IMR-90 (cell line): ENCODE measurements around the gene PDZD8. TPM values are rescaled to one million over a fixed set of nuclear protein-coding genes. Genes with fewer than 3 reads are reported as not detected.

Experiments
- ATAC-seq: fragments of 200-7000 bp; cut with Tn5 transposase; 2 replicates; pipeline ENCODE4 v1.9.1; 2020; ENCODE audit warnings: low read depth, mild to moderate bottlenecking, moderate library complexity
- BruUV-seq: library from RNA; stranded (reverse); fragments of 400-500 nt; replicated peaks from 2 replicates; lab custom pipeline; 2021; lab: Mats Ljungman, UMichigan
- CTCF ChIA-PET: fragments of 300-600 bp; formaldehyde crosslinking; extraction: SDS; loops from one replicate; lab custom pipeline; 2021; ENCODE audit warnings: antibody characterized with exemption; lab: Yijun Ruan, JAX
- POLR2A ChIA-PET: fragments of 300-600 bp; sonication (Branson Sonifier 250); formaldehyde crosslinking; loops from one replicate; lab custom pipeline; 2022; ENCODE audit warnings: antibody characterized with exemption; ENCODE audit not compliant: unreplicated experiment; lab: Charles Lee
- DNase-seq: peaks from one replicate; pipeline ENCODE4 v3.0.0; 2013
- H2AFZ ChIP-seq: replicated peaks from 2 replicates; pipeline ENCODE3; 2013; ENCODE audit warnings: low read length, mild to moderate bottlenecking; ENCODE audit not compliant: poor library complexity
- H2AK5ac ChIP-seq: 2 replicates; pipeline ENCODE4 v1.6.1; 2013; ENCODE audit warnings: low read depth, low read length, inconsistent platforms
- H2AK9ac ChIP-seq: replicated peaks from 2 replicates; pipeline ENCODE3; 2013; ENCODE audit warnings: mild to moderate bottlenecking, low read depth, low read length, moderate library complexity; ENCODE audit not compliant: poor library complexity
- H2BK120ac ChIP-seq: 2 replicates; pipeline ENCODE4 v1.6.1; 2013; ENCODE audit warnings: low read depth, low read length, inconsistent platforms
- H2BK15ac ChIP-seq: 3 replicates; pipeline ENCODE4 v1.6.1; 2013; ENCODE audit warnings: low read depth, low read length, inconsistent platforms
- H2BK20ac ChIP-seq: 2 replicates; pipeline ENCODE4 v1.6.1; 2013; ENCODE audit warnings: low read depth, mild to moderate bottlenecking, inconsistent platforms, low read length, moderate library complexity
- H2BK5ac ChIP-seq: 2 replicates; pipeline ENCODE4 v1.6.1; 2013; ENCODE audit warnings: mild to moderate bottlenecking, low read depth, low read length, inconsistent platforms; ENCODE audit not compliant: poor library complexity, severe bottlenecking
- H3K14ac ChIP-seq: replicated peaks from 2 replicates; pipeline ENCODE4 v1.6.1; 2013; ENCODE audit warnings: low read depth, low read length, inconsistent platforms
- H3K18ac ChIP-seq: 2 replicates; pipeline ENCODE4 v1.6.1; 2013; ENCODE audit warnings: low read depth, low read length, control low read depth
- H3K23ac ChIP-seq: 2 replicates; pipeline ENCODE4 v1.6.1; 2013; ENCODE audit warnings: low read depth, low read length, inconsistent platforms
- H3K27ac ChIP-seq: 2 replicates; pipeline ENCODE4 v1.5.1; 2013; ENCODE audit warnings: mild to moderate bottlenecking, control low read depth, low read length; ENCODE audit not compliant: insufficient read depth
- H3K27me3 ChIP-seq: 2 replicates; pipeline ENCODE4 v1.6.1; 2013; ENCODE audit warnings: low read length; ENCODE audit not compliant: control insufficient read depth, insufficient read depth
- H3K36me3 ChIP-seq: 2 replicates; pipeline ENCODE4 v1.6.1; 2013; ENCODE audit warnings: low read length, mixed read lengths; ENCODE audit not compliant: control insufficient read depth, insufficient read depth
- H3K4ac ChIP-seq: 2 replicates; pipeline ENCODE4 v1.6.1; 2013; ENCODE audit warnings: low read depth, low read length, inconsistent platforms
- H3K4me1 ChIP-seq: 2 replicates; pipeline ENCODE4 v1.6.1; 2013; ENCODE audit warnings: low read length, mixed read lengths; ENCODE audit not compliant: control insufficient read depth, insufficient read depth
- H3K4me2 ChIP-seq: 2 replicates; pipeline ENCODE4 v1.6.1; 2013; ENCODE audit warnings: low read depth, mild to moderate bottlenecking, control low read depth, low read length, moderate library complexity
- H3K4me3 ChIP-seq: 2 replicates; pipeline ENCODE4 v1.5.1; 2013; ENCODE audit warnings: low read depth, mild to moderate bottlenecking, control low read depth, low read length, moderate library complexity; ENCODE audit not compliant: insufficient read depth
- H3K56ac ChIP-seq: 2 replicates; pipeline ENCODE4 v1.6.1; 2013; ENCODE audit warnings: low read length, inconsistent platforms; ENCODE audit not compliant: insufficient read depth; ENCODE audit errors: extremely low read depth
- H3K79me1 ChIP-seq, 2 experiments: 2 replicates each; pipeline ENCODE4 v1.6.1; 2013; ENCODE audit warnings: low read length in 2 of 2, inconsistent platforms in 1 of 2, low read depth in 1 of 2
- H3K9ac ChIP-seq: 2 replicates; pipeline ENCODE4 v1.6.1; 2013; ENCODE audit warnings: low read depth, low read length, control low read depth
- H3K9me1 ChIP-seq: 2 replicates; pipeline ENCODE4 v1.6.1; 2013; ENCODE audit warnings: low read length, inconsistent platforms; ENCODE audit not compliant: insufficient read depth
- H3K9me3 ChIP-seq: 2 replicates; pipeline ENCODE4 v1.6.1; 2013; ENCODE audit warnings: low read length; ENCODE audit not compliant: control insufficient read depth, insufficient read depth
- H4K20me1 ChIP-seq: 2 replicates; pipeline ENCODE4 v1.6.1; 2013; ENCODE audit warnings: low read length, inconsistent platforms; ENCODE audit not compliant: insufficient read depth
- H4K5ac ChIP-seq: 2 replicates; pipeline ENCODE4 v1.6.1; 2013; ENCODE audit warnings: mild to moderate bottlenecking, low read depth, low read length, control low read depth
- H4K8ac ChIP-seq, 2 experiments: 2 replicates each; pipeline ENCODE4 v1.6.1; 2013; ENCODE audit warnings: low read depth in 2 of 2, low read length in 2 of 2, control low read depth in 1 of 2, inconsistent platforms in 1 of 2
- H4K91ac ChIP-seq: 2 replicates; pipeline ENCODE4 v1.6.1; 2013; ENCODE audit warnings: low read depth, low read length, inconsistent platforms; ENCODE audit not compliant: insufficient read depth
- BHLHE40 ChIP-seq: fragments of 150-350 bp; IDR thresholded peaks from 2 replicates; pipeline ENCODE4 v1.6.1; 2016; ENCODE audit warnings: mild to moderate bottlenecking, low read depth, low read length
- CEBPB ChIP-seq: IDR thresholded peaks from 2 replicates; pipeline ENCODE4 v1.6.1; 2012; ENCODE audit warnings: low read depth, low read length, improper control_type of control experiment
- CHD1 ChIP-seq: IDR thresholded peaks from 2 replicates; pipeline ENCODE4 v1.6.1; 2012; ENCODE audit warnings: low read depth, low read length, improper control_type of control experiment
- CTCF ChIP-seq: conservative IDR thresholded peaks from 2 replicates; pipeline ENCODE4 v1.5.1; 2012; ENCODE audit warnings: mild to moderate bottlenecking, low read depth, low read length, improper control_type of control experiment
- ELK1 ChIP-seq: fragments of 150-350 bp; IDR thresholded peaks from 2 replicates; pipeline ENCODE4 v1.6.1; 2016; ENCODE audit warnings: low read depth, mild to moderate bottlenecking, low read length, moderate library complexity, borderline replicate concordance
- MAFK ChIP-seq: IDR thresholded peaks from 2 replicates; pipeline ENCODE4 v1.6.1; 2012; ENCODE audit warnings: low read depth, low read length, improper control_type of control experiment
- MAZ ChIP-seq: IDR thresholded peaks from 2 replicates; pipeline ENCODE4 v1.6.1; 2012; ENCODE audit warnings: low read depth, mild to moderate bottlenecking, low read length, improper control_type of control experiment, moderate library complexity, borderline replicate concordance
- MXI1 ChIP-seq: IDR thresholded peaks from 2 replicates; pipeline ENCODE4 v1.6.1; 2012; ENCODE audit warnings: low read depth, mild to moderate bottlenecking, low read length, moderate library complexity, borderline replicate concordance
- NFE2L2 ChIP-seq: fragments of 150-350 bp; IDR thresholded peaks from 2 replicates; pipeline ENCODE4 v1.6.1; 2016; ENCODE audit warnings: low read depth, mild to moderate bottlenecking, low read length
- POLR2A ChIP-seq: IDR thresholded peaks from 2 replicates; pipeline ENCODE4 v1.6.1; 2012; ENCODE audit warnings: mild to moderate bottlenecking, low read depth, low read length
- RAD21 ChIP-seq: IDR thresholded peaks from 2 replicates; pipeline ENCODE4 v1.6.1; 2012; ENCODE audit warnings: low read length, improper control_type of control experiment
- RCOR1 ChIP-seq: IDR thresholded peaks from 2 replicates; pipeline ENCODE4 v1.6.1; 2012; ENCODE audit warnings: mild to moderate bottlenecking, low read length, improper control_type of control experiment; ENCODE audit not compliant: insufficient replicate concordance
- RFX5 ChIP-seq: IDR thresholded peaks from 2 replicates; pipeline ENCODE4 v1.8.0; 2012; ENCODE audit warnings: low read depth, mild to moderate bottlenecking, low read length, moderate library complexity
- SMC3 ChIP-seq: fragments of 150-350 bp; IDR thresholded peaks from 2 replicates; pipeline ENCODE4 v1.6.1; 2016; ENCODE audit warnings: low read depth, mild to moderate bottlenecking, antibody characterized with exemption, low read length, moderate library complexity
- USF2 ChIP-seq: fragments of 150-350 bp; IDR thresholded peaks from 2 replicates; pipeline ENCODE4 v1.6.1; 2017; ENCODE audit warnings: mild to moderate bottlenecking, antibody characterized with exemption, low read length, low read depth
- WGBS, 2 experiments: methylation state at CpG; one replicate each; pipeline versions ENCODE4 v1.1.5 to v1.1.7; 2013; ENCODE audit warnings: missing lambda C conversion rate in 2 of 2; ENCODE audit not compliant: insufficient read length in 1 of 2; ENCODE audit errors: extremely low coverage in 2 of 2; 5-methylcytosine and 5-hydroxymethylcytosine counted together
- dilution Hi-C: fragments of 300-500 bp; cut with HindIII; formaldehyde crosslinking; loops from one replicate; pipeline ENCODE4 v1.14.3; 2018; ENCODE audit warnings: low sequenced_read_pairs; ENCODE audit not compliant: unreplicated experiment
- in situ Hi-C: fragments of 300-500 bp; cut with MboI; formaldehyde crosslinking; loops from 3 replicates; pipeline ENCODE4 v1.14.3; 2019; ENCODE audit warnings: low sequenced_read_pairs, inconsistent platforms, mixed read lengths
- intact Hi-C: fragments of 100-400 bp; cut with micrococcal nuclease; formaldehyde crosslinking; loops from 2 replicates; pipeline ENCODE4 v1.10.0; 2022
- polyA plus RNA-seq, 3 experiments: library from polyadenylated mRNA; depleted of rRNA; stranded (reverse); fragments of >200 nt; gene quantifications; 2 replicates each; pipeline ENCODE4 v1.2.3, GENCODE V29; 2012; ENCODE audit warnings: low replicate concordance in 1 of 3
- total RNA-seq: library from RNA; depleted of rRNA; stranded (reverse); fragments of >200 nt; gene quantifications from 2 replicates; pipeline ENCODE4 v1.2.3, GENCODE V29; 2012

The PDZD8 gene
- total and polyA plus RNA-seq, 2 of the 4 experiments (the other 2 are of a cell fraction): 11.3 to 20.4 TPM

GRCh38 chr10:117413928-117414618, 38.8 kb upstream of the PDZD8 start:
- Histone ChIP-seq H3K4me3 (no peak overlapping the region), H3K18ac (no peak overlapping the region), H3K27me3 (no peaks in the 10 kb centered on the region; the same call in 1 of the 2 replicates), H2AFZ (no peak overlapping the region), H3K9me1 (no peaks in the 10 kb centered on the region), H3K4me1 (no peaks in the 10 kb centered on the region), H3K14ac (no peak overlapping the region), H2AK9ac (no peak overlapping the region), H3K4ac (no peak overlapping the region), H2BK5ac (no peak overlapping the region), H3K9me3 (no peaks in the 10 kb centered on the region), H4K8ac (no peak overlapping the region), H3K27ac (no peak overlapping the region), H3K79me1 (no peaks in the 10 kb centered on the region), H3K23ac (no peak overlapping the region), H3K56ac (no peak overlapping the region), H4K91ac (no peak overlapping the region), H2BK15ac (no peak overlapping the region), H3K9ac (no peak overlapping the region), H4K20me1 (no peaks in the 10 kb centered on the region), H2BK20ac (no peak overlapping the region), H2AK5ac (no peak overlapping the region), H3K36me3 (no peaks in the 10 kb centered on the region), H2BK120ac (no peak overlapping the region), H3K4me2 (no peak overlapping the region), H4K5ac (no peak overlapping the region)
- BruUV-seq: no TSS peak
- in situ Hi-C loops: no loop called here
- WGBS, 2 experiments: no CpG with 5 or more reads among the region's 1 CpG
- ChIA-PET POLR2A (no interaction called here), CTCF (no interaction called here)
- intact Hi-C loops: no loop called here
- ATAC-seq: no peak
- TF ChIP-seq MXI1: no peak
- TF ChIP-seq CHD1: no peak
- no peak for TF ChIP-seq POLR2A
- no peak for TF ChIP-seq RAD21
- TF ChIP-seq USF2: no peak
- no peak for TF ChIP-seq MAFK
- no peak for TF ChIP-seq CTCF
- TF ChIP-seq CEBPB: no peak
- no peak for TF ChIP-seq ELK1
- no peak for TF ChIP-seq NFE2L2
- no peak for TF ChIP-seq SMC3
- TF ChIP-seq MAZ: no peak
- TF ChIP-seq RFX5: no peak
- TF ChIP-seq BHLHE40: no peak
- no peak for TF ChIP-seq RCOR1
- DNase-seq: no peak
- dilution Hi-C loops: no loop called here
